GM12878 (cell line): ENCODE data around the gene AFMID. TPM values are rescaled to one million over a fixed set of nuclear protein-coding genes. Genes with fewer than 3 reads are reported as not detected.

ENCODE experiments used
- ATF7 ChIP-seq: fragments of 450-650 bp; IDR thresholded peaks from 2 replicates; pipeline ENCODE4 v1.6.1; 2016; ENCODE audit warnings: low read depth, mild to moderate bottlenecking
- BACH1 ChIP-seq: fragments of 450-650 bp; IDR thresholded peaks from 2 replicates; pipeline ENCODE4 v1.6.1; 2017; ENCODE audit warnings: mild to moderate bottlenecking, borderline replicate concordance
- BRCA1 ChIP-seq: IDR thresholded peaks from 2 replicates; pipeline ENCODE4 v1.6.1; 2011; ENCODE audit warnings: low read depth, low read length, improper control_type of control experiment
- CTCF ChIP-seq, 3 experiments: IDR thresholded peaks in 2 of 3; conservative IDR thresholded peaks in 1 of 3; 2 replicates each; pipeline ENCODE4 v1.5.1; 2011; ENCODE audit warnings: low read depth in 3 of 3, low read length in 3 of 3, mild to moderate bottlenecking in 3 of 3, control low read depth in 2 of 3, moderate library complexity in 2 of 3, inconsistent platforms in 1 of 3, mixed read lengths in 1 of 3; ENCODE audit not compliant: control insufficient read depth in 2 of 3, insufficient read depth in 1 of 3; ENCODE audit errors: extremely low read depth in 1 of 3
- E2F4 ChIP-seq: IDR thresholded peaks from 2 replicates; pipeline ENCODE4 v1.6.1; 2012; ENCODE audit warnings: low read depth, low read length, improper control_type of control experiment
- EGR1 ChIP-seq, 2 experiments: IDR thresholded peaks; 1 replicate in 1 of 2; 2 replicates in 1 of 2; pipeline ENCODE4 v1.6.1; 2011 to 2012; ENCODE audit warnings: low read depth in 2 of 2, low read length in 2 of 2, borderline replicate concordance in 1 of 2, mild to moderate bottlenecking in 1 of 2, moderate library complexity in 1 of 2
- ETV6 ChIP-seq, 2 experiments: fragments of 450-650 bp in 1 of 2; IDR thresholded peaks in 1 of 2; conservative IDR thresholded peaks in 1 of 2; 2 replicates each; pipeline ENCODE4 v1.6.1; 2014; ENCODE audit warnings: antibody characterized with exemption in 1 of 2, borderline replicate concordance in 1 of 2, low read depth in 1 of 2, mild to moderate bottlenecking in 1 of 2, moderate library complexity in 1 of 2
- GATAD2B ChIP-seq: fragments of 450-650 bp; conservative IDR thresholded peaks from 2 replicates; pipeline ENCODE4 v1.6.1; 2017; ENCODE audit warnings: low read depth, mild to moderate bottlenecking, moderate library complexity
- HDGF ChIP-seq: fragments of 450-650 bp; IDR thresholded peaks from 2 replicates; pipeline ENCODE4 v1.6.1; 2016; ENCODE audit warnings: antibody characterized with exemption
- IKZF1 ChIP-seq: fragments of 450-650 bp; conservative IDR thresholded peaks from 2 replicates; pipeline ENCODE4 v1.6.1; 2017; ENCODE audit warnings: antibody characterized with exemption, mild to moderate bottlenecking
- IRF4 ChIP-seq: IDR thresholded peaks from 2 replicates; pipeline ENCODE4 v1.6.1; 2011; ENCODE audit warnings: low read depth, low read length
- KLF5 ChIP-seq: fragments of 450-650 bp; IDR thresholded peaks from 2 replicates; pipeline ENCODE4 v1.6.1; 2014; ENCODE audit warnings: mild to moderate bottlenecking; ENCODE audit not compliant: partially characterized antibody
- MAX ChIP-seq: IDR thresholded peaks from 2 replicates; pipeline ENCODE4 v1.6.1; 2012; ENCODE audit warnings: low read depth, low read length, improper control_type of control experiment
- MEF2B ChIP-seq: fragments of 450-650 bp; IDR thresholded peaks from 2 replicates; pipeline ENCODE4 v1.6.1; 2018; ENCODE audit warnings: mild to moderate bottlenecking, moderate library complexity; ENCODE audit not compliant: partially characterized antibody, poor library complexity, severe bottlenecking
- NR2C1 ChIP-seq: fragments of 450-650 bp; IDR thresholded peaks from 2 replicates; pipeline ENCODE4 v1.6.1; 2017; ENCODE audit warnings: antibody characterized with exemption, mild to moderate bottlenecking, moderate library complexity
- NR2C2 ChIP-seq: IDR thresholded peaks from 2 replicates; pipeline ENCODE4 v1.6.1; 2011; ENCODE audit warnings: borderline replicate concordance, low read depth; ENCODE audit not compliant: control insufficient read depth, insufficient read length
- NR2F1 ChIP-seq: fragments of 450-650 bp; conservative IDR thresholded peaks from 2 replicates; pipeline ENCODE4 v1.6.1; 2017; ENCODE audit warnings: mild to moderate bottlenecking
- POLR2A ChIP-seq: IDR thresholded peaks from 2 replicates; pipeline ENCODE4 v1.6.1; 2011; ENCODE audit warnings: low read depth, mild to moderate bottlenecking, low read length
- RB1 ChIP-seq: fragments of 450-650 bp; formaldehyde crosslinking; IDR thresholded peaks from 2 replicates; pipeline ENCODE4 v1.6.1; 2017; ENCODE audit warnings: mild to moderate bottlenecking, borderline replicate concordance
- SIN3A ChIP-seq: IDR thresholded peaks from 2 replicates; pipeline ENCODE4 v1.6.1; 2012; ENCODE audit warnings: low read depth, low read length, improper control_type of control experiment
- SIX5 ChIP-seq: IDR thresholded peaks from 2 replicates; pipeline ENCODE4 v1.6.1; 2011; ENCODE audit warnings: mild to moderate bottlenecking, low read depth, low read length, moderate library complexity; ENCODE audit not compliant: severe bottlenecking
- SMARCA5 ChIP-seq: fragments of 450-650 bp; IDR thresholded peaks from 2 replicates; pipeline ENCODE4 v1.6.1; 2017; ENCODE audit warnings: mild to moderate bottlenecking
- SP1 ChIP-seq: IDR thresholded peaks from one replicate; pipeline ENCODE4 v1.6.1; 2011; ENCODE audit warnings: low read depth, low read length
- SREBF2 ChIP-seq: IDR thresholded peaks from 2 replicates; pipeline ENCODE4 v1.6.1; 2012; ENCODE audit warnings: mild to moderate bottlenecking, low read length
- SRF ChIP-seq, 2 experiments: IDR thresholded peaks; 2 replicates each; pipeline ENCODE4 v1.6.1; 2011; ENCODE audit warnings: low read depth in 2 of 2, low read length in 2 of 2, mild to moderate bottlenecking in 1 of 2, moderate library complexity in 1 of 2
- STAT1 ChIP-seq: fragments of 450-650 bp; conservative IDR thresholded peaks from 2 replicates; pipeline ENCODE4 v1.6.1; 2014; ENCODE audit warnings: antibody characterized with exemption, mild to moderate bottlenecking
- SUZ12 ChIP-seq: fragments of 200-600 bp; sonication (generic); IDR thresholded peaks from one replicate; pipeline ENCODE4 v1.6.1; 2018; ENCODE audit warnings: antibody characterized with exemption, mild to moderate bottlenecking; ENCODE audit not compliant: unreplicated experiment
- TARDBP ChIP-seq: IDR thresholded peaks from 2 replicates; pipeline ENCODE4 v1.6.1; 2016; ENCODE audit warnings: borderline replicate concordance
- ZNF207 ChIP-seq: fragments of 450-650 bp; IDR thresholded peaks from 2 replicates; pipeline ENCODE4 v1.6.1; 2014; ENCODE audit warnings: antibody characterized with exemption, mild to moderate bottlenecking, borderline replicate concordance
- polyA plus RNA-seq, 11 experiments: library from polyadenylated mRNA; depleted of rRNA in 4 of 11; unstranded in 6 of 11; stranded (reverse) in 5 of 11; fragments of >200 nt; fragmentation: Nextera tagmentation in 4 of 11; fragmentation: Illumina TruSeq in 1 of 11; extraction: Ambion mirVana in 4 of 11; extraction: Trizol in 1 of 11; gene quantifications; 1 replicate in 1 of 11; 2 replicates in 10 of 11; pipeline versions ENCODE4 v1.2.1 to v1.2.3, GENCODE V29; 2011 to 2016; ENCODE audit warnings: inconsistent platforms in 2 of 11, missing spikeins in 2 of 11, low read depth in 1 of 11
- total RNA-seq, 4 experiments: library from RNA; depleted of rRNA in 3 of 4; stranded (reverse); fragments of >200 nt in 3 of 4; fragmentation: Illumina TruSeq in 1 of 4; extraction: Trizol in 1 of 4; gene quantifications; 2 replicates each; pipeline versions ENCODE4 v1.2.1 to v1.2.3, GENCODE V29; 2013 to 2021

Gene AFMID
- total and polyA plus RNA-seq, 10 of the 15 experiments (the other 5 are each of a cell fraction or from before 2014, with no cell fraction given), result 36.1 to 98.8 (median 51.6) TPM

GRCh38 chr17:78214016-78214705 lies 27.0 kb downstream of the AFMID start, which contains the start of gene BIRC5 (continued):
- TF ChIP-seq ZNF207 (peak; percentile 75; the same call in 1 of the 2 replicates), SRF (IDR thresholded peaks at IDR 0.05; ENCODE audit: low read depth in 2 of 2, low read length in 2 of 2) (peak in 1 of 2 experiments; percentile 78; a peak in 1 of 4 replicates), NR2C1 (peak; percentile 62; the same call in 1 of the 2 replicates), ETV6 (conservative IDR thresholded peaks at IDR 0.05 in 1 of 2, IDR thresholded peaks at IDR 0.05 in 1 of 2; ENCODE audit: borderline replicate concordance in 1 of 2, low read depth in 1 of 2) (no peak), MEF2B (no peak), SP1 (peak; percentile 90), TARDBP (peak; percentile 86; the same call in 1 of the 2 replicates), BACH1 (0 out of 2 replicates have a peak, but pooled peaks have one; percentile 45), HDGF (0 out of 2 replicates have a peak, but pooled peaks have one; percentile 8), KLF5 (peak; percentile 48), ATF7 (no peak), SIN3A (peak; percentile 99), E2F4 (peak; percentile 97), EGR1 (IDR thresholded peaks at IDR 0.05; ENCODE audit: borderline replicate concordance in 1 of 2, low read depth in 2 of 2, low read length in 2 of 2) (peak in 1 of 2 experiments; percentile 69; a peak in 1 of 3 replicates), POLR2A (peak; percentile 76), STAT1 (peak; percentile 86; the same call in 1 of the 2 replicates), BRCA1 (no peak), NR2F1 (0 out of 2 replicates have a peak, but pooled peaks have one; percentile 39), RB1 (peak; percentile 45; the same call in 1 of the 2 replicates), IRF4 (no peak), MAX (peak; percentile 72; the same call in 1 of the 2 replicates), CTCF (IDR thresholded peaks at IDR 0.05 in 2 of 3, conservative IDR thresholded peaks at IDR 0.05 in 1 of 3; ENCODE audit: control insufficient read depth in 2 of 3, extremely low read depth in 1 of 3, insufficient read depth in 1 of 3, low read depth in 3 of 3, low read length in 3 of 3) (no peak), SMARCA5 (no peak), NR2C2 (no peak), GATAD2B (peak; percentile 98), SIX5 (peak; percentile 88), SUZ12 (no peak), SREBF2 (no peak), IKZF1 (peak; percentile 95)
